Thymus (tissue), 14 donors: ENCODE results near the gene NETO2. TPM values are rescaled to one million over a fixed set of nuclear protein-coding genes. Genes with fewer than 3 reads are reported as not detected.
A peak's percentile ranks its signal among the peaks of the same experiment; 100 is the strongest.
"Not testable (repeated sequence)": the region's sequence is repeated elsewhere in the genome, so short reads cannot be mapped to it uniquely, and the experiment has no call there.

Experiments used
- DNase-seq, 9 donors: peaks; one replicate each; pipeline ENCODE4 v3.0.0-alpha.2; 2013; ENCODE audit warnings: low spot score in 9 of 9, low read depth in 6 of 9, missing footprints in 1 of 9
- H3K27ac ChIP-seq, 2 donors: one replicate each; pipeline ENCODE4 v1.5.1; 2013; ENCODE audit warnings: control low read depth in 1 of 2, low read depth in 1 of 2, low read length in 1 of 2, mild to moderate bottlenecking in 1 of 2, moderate library complexity in 1 of 2
- H3K27me3 ChIP-seq, 2 donors: one replicate each; pipeline ENCODE4 v1.5.1; 2013; ENCODE audit warnings: low read length in 1 of 2; ENCODE audit not compliant: control insufficient read depth in 2 of 2, insufficient read depth in 1 of 2
- H3K36me3 ChIP-seq, 2 donors: one replicate each; pipeline ENCODE4 v1.5.1; 2013; ENCODE audit warnings: low read length in 1 of 2, mild to moderate bottlenecking in 1 of 2, moderate library complexity in 1 of 2; ENCODE audit not compliant: control insufficient read depth in 2 of 2, insufficient read depth in 2 of 2
- H3K4me1 ChIP-seq, 2 donors: one replicate each; pipeline ENCODE4 v1.5.1; 2013; ENCODE audit warnings: low read length in 2 of 2; ENCODE audit not compliant: control insufficient read depth in 2 of 2, insufficient read depth in 2 of 2
- H3K4me3 ChIP-seq, 2 donors: one replicate each; pipeline ENCODE4 v1.5.1; 2013; ENCODE audit warnings: low read length in 2 of 2, control low read depth in 1 of 2, mild to moderate bottlenecking in 1 of 2
- H3K9me3 ChIP-seq, 2 donors: one replicate each; pipeline ENCODE4 v1.5.1; 2013; ENCODE audit warnings: low read length in 1 of 2, mild to moderate bottlenecking in 1 of 2; ENCODE audit not compliant: control insufficient read depth in 2 of 2, insufficient read depth in 1 of 2
- WGBS: extraction: QIAGEN DNeasy Blood & Tissue Kit; methylation state at CpG from one replicate; pipeline ENCODE4 v1.1.7; 2013; 5-methylcytosine and 5-hydroxymethylcytosine counted together
- long read RNA-seq, 10 donors: transcript quantifications; one replicate each; lab custom pipeline, GENCODE V29; 2026
- polyA plus RNA-seq: library from polyadenylated mRNA; stranded (reverse); fragments of 200-250 nt; gene quantifications from one replicate; pipeline ENCODE4 v1.2.3, GENCODE V29; 2013
- total RNA-seq: library from RNA; stranded (reverse); fragments of 120-200 nt; gene quantifications from one replicate; pipeline ENCODE4 v1.2.4, GENCODE V29; 2013
- donor health status: healthy.

Gene NETO2
- total RNA-seq (10.1 TPM), polyA plus RNA-seq (8.4 TPM)
- long read RNA-seq, donor 1 = 0 reads
- long read RNA-seq, donor 2 = 0 reads
- long read RNA-seq, donor 3, full-length matches to known transcripts = 1 of 1 reads
- long read RNA-seq, donor 3, partial matches to known transcripts = 0 of 1 reads
- long read RNA-seq, donor 3, other reads (novel, unspliced or antisense) = 0 of 1 reads
- long read RNA-seq, donor 4, full-length matches to known transcripts = 3 of 3 reads
- long read RNA-seq, donor 4, partial matches to known transcripts = 0 of 3 reads
- long read RNA-seq, donor 4, other reads (novel, unspliced or antisense) = 0 of 3 reads
- long read RNA-seq, donor 5, full-length matches to known transcripts = 2 of 2 reads
- long read RNA-seq, donor 5, partial matches to known transcripts = 0 of 2 reads
- long read RNA-seq, donor 5, other reads (novel, unspliced or antisense) = 0 of 2 reads
- long read RNA-seq, donor 6, full-length matches to known transcripts = 3 of 3 reads
- long read RNA-seq, donor 6, partial matches to known transcripts = 0 of 3 reads
- long read RNA-seq, donor 6, other reads (novel, unspliced or antisense) = 0 of 3 reads
- long read RNA-seq, donor 7, full-length matches to known transcripts = 2 of 2 reads
- long read RNA-seq, donor 7, partial matches to known transcripts = 0 of 2 reads
- long read RNA-seq, donor 7, other reads (novel, unspliced or antisense) = 0 of 2 reads
- long read RNA-seq, donor 8 = 0 reads
- long read RNA-seq, donor 9, full-length matches to known transcripts = 2 of 2 reads
- long read RNA-seq, donor 9, partial matches to known transcripts = 0 of 2 reads
- long read RNA-seq, donor 9, other reads (novel, unspliced or antisense) = 0 of 2 reads
- long read RNA-seq, donor 10, full-length matches to known transcripts = 2 of 2 reads
- long read RNA-seq, donor 10, partial matches to known transcripts = 0 of 2 reads
- long read RNA-seq, donor 10, other reads (novel, unspliced or antisense) = 0 of 2 reads

- WGBS = 1% methylated on average over 130 of the region's 130 CpGs
- Histone ChIP-seq H3K4me1 (peaks cover 7 to 9% of the 10 kb centered on the region in 2 donors), H3K27ac (peak within 1 kb of the TSS in 1 of 2 donors; percentile 48), H3K9me3 (no peaks in the 10 kb centered on the region), H3K27me3 (peaks cover 35 to 36% of the 10 kb centered on the region in 2 donors), H3K4me3 (peak within 1 kb of the TSS; percentile 18 to 58), H3K36me3 (no peaks in the 10 kb centered on the region)
- peak in 6 of 9 donors; percentile 26 to 62 (median 49) for DNase-seq
These were observed at the start of gene NETO2 for GRCh38 chr16:47143677-47144558. Gene NETO2 (minus strand): TSS chr16:47143945. CDS start chr16:47143612, 333 bp downstream.

GRCh38 chr16:47182318-47182717 is 38.6 kb upstream of the NETO2 start:
- Histone ChIP-seq H3K4me3 (no peak overlapping the region), H3K27ac (no peak overlapping the region), H3K27me3 (no peaks in the 10 kb centered on the region), H3K9me3 (no peaks in the 10 kb centered on the region), H3K36me3 (no peaks in the 10 kb centered on the region), H3K4me1 (no peaks in the 10 kb centered on the region)
- no peak for DNase-seq
- WGBS = 98% methylated on average over 3 of the region's 3 CpGs

- not testable (repeated sequence) for H3K9me3 ChIP-seq, H3K36me3 ChIP-seq, H3K4me3 ChIP-seq, DNase-seq, H3K4me1 ChIP-seq, H3K27ac ChIP-seq, H3K27me3 ChIP-seq
- WGBS = 98% methylated on average over 30 of the region's 31 CpGs
These were observed 37.3 kb upstream of the NETO2 start for GRCh38 chr16:47181066-47181465.

GRCh38 chr16:47180073-47180472 is 36.3 kb upstream of the NETO2 start:
- Histone ChIP-seq H3K27me3 (no peaks in the 10 kb centered on the region), H3K9me3 (no peaks in the 10 kb centered on the region), H3K4me1 (no peaks in the 10 kb centered on the region), H3K4me3 (no peak overlapping the region), H3K36me3 (no peaks in the 10 kb centered on the region), H3K27ac (no peak overlapping the region)
- WGBS = 97% methylated on average over 8 of the region's 8 CpGs
- DNase-seq = no peak

- Histone ChIP-seq H3K4me3 (no peak overlapping the region), H3K4me1 (no peaks in the 10 kb centered on the region), H3K27me3 (no peaks in the 10 kb centered on the region), H3K27ac (no peak overlapping the region), H3K36me3 (no peaks in the 10 kb centered on the region), H3K9me3 (no peaks in the 10 kb centered on the region)
- DNase-seq = no peak
These were observed 31.4 kb upstream of the NETO2 start for GRCh38 chr16:47175152-47175551.

GRCh38 chr16:47162670-47163420 is 19.1 kb upstream of the NETO2 start:
- H3K27ac ChIP-seq = no peak overlapping the region
- H3K4me1 ChIP-seq = no peaks in the 10 kb centered on the region
- 97% methylated on average over 10 of the region's 10 CpGs for WGBS
- H3K4me3 ChIP-seq = no peak overlapping the region
- no peaks in the 10 kb centered on the region for H3K9me3 ChIP-seq
- H3K36me3 ChIP-seq = no peaks in the 10 kb centered on the region
- H3K27me3 ChIP-seq = no peaks in the 10 kb centered on the region
- no peak for DNase-seq

GRCh38 chr16:47161464-47161863 is 17.7 kb upstream of the NETO2 start:
- Histone ChIP-seq H3K27ac (no peak overlapping the region), H3K36me3 (no peaks in the 10 kb centered on the region), H3K4me1 (no peaks in the 10 kb centered on the region), H3K9me3 (no peaks in the 10 kb centered on the region), H3K27me3 (no peaks in the 10 kb centered on the region), H3K4me3 (no peak overlapping the region)
- WGBS = 97% methylated on average over 4 of the region's 4 CpGs
- no peak for DNase-seq

GRCh38 chr16:47160422-47160821 is 16.7 kb upstream of the NETO2 start:
- Histone ChIP-seq H3K27me3 (no peaks in the 10 kb centered on the region), H3K27ac (no peak overlapping the region), H3K36me3 (no peaks in the 10 kb centered on the region), H3K4me3 (no peak overlapping the region), H3K4me1 (no peaks in the 10 kb centered on the region), H3K9me3 (no peaks in the 10 kb centered on the region)
- 98% methylated on average over 3 of the region's 3 CpGs for WGBS
- DNase-seq = no peak
